SH-SY5Y (cell line): Measurements from ENCODE around the gene DCDC1.

Experiments
- GATA2 ChIP-seq: IDR thresholded peaks from 2 replicates; pipeline ENCODE4 v1.6.1; 2011; ENCODE audit warnings: mild to moderate bottlenecking, low read depth, low read length
- GATA3 ChIP-seq: IDR thresholded peaks from 2 replicates; pipeline ENCODE4 v1.6.1; 2011; ENCODE audit warnings: low read depth, mild to moderate bottlenecking, low read length, moderate library complexity

The DCDC1 gene

DNA sequence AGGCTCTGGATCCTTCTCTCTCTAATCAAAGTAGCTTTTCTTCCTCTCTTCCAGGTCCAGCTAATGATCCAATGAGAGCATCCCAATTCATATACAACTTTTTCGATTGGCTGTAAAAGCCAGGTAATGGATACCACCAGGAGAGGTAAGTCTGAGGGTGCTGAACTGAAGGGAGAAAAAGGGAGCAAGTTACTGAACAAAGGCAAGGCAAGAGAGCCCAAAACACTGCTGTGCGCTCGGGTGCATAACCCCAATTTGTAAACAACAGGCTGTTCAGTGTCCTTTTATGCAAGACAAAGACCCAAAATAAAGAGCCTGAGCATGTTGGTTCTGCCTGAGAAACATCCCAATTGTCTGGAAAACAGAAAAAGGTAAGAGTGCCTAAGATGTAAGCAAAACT, 260.1 kb downstream of the DCDC1 start:
- no peak for TF ChIP-seq GATA2
- no peak for TF ChIP-seq GATA3

DNA sequence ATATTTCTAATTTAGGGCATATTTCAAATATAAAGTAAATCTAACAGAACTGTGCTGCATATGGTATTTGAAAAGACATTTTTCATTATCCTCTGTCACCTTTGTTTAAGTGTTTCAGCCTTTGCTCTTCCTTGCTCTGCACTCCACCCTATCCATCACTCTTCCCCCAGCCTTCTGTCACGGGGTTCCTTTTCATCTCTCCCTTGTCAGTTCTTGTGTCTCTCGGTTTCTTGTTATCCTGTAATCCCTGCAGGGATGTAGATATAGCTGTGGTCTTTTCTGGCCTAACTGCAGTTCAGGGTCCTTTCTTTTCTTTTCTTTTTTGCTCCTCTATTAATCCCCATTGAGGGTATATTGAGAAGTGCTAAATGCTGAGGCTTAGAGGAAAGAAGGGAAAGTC, 261.9 kb downstream of the DCDC1 start:
- no peak for TF ChIP-seq GATA2

DNA sequence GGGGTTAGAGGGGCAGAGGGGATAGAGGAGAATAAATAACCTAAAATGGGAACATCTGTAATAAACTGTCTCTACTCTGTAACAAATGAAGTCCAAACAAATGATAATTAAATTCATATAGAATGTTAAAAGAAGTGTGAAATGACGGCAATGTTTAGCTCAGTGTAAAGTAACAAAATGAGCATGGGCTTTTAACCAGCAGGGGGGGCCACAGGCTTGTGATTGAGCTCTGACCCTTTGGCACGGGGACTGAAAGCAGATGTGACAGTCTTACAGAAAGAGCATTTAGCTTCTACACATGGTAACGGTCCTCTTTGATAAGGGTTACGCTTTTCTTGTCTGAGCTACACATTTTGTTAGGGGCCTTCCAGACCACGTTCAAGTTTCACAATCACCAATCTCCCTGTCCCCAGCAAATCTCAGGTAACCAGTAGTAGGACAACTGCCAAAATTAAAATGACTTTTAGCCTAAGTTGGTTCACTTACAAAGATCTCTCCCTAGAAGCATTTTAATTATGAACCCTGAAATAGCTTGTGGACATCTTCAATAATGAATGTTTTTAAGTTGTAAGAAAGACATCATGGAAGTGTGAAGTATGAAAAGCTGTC, 262.5 kb downstream of the DCDC1 start:
- no peak for TF ChIP-seq GATA2

DNA sequence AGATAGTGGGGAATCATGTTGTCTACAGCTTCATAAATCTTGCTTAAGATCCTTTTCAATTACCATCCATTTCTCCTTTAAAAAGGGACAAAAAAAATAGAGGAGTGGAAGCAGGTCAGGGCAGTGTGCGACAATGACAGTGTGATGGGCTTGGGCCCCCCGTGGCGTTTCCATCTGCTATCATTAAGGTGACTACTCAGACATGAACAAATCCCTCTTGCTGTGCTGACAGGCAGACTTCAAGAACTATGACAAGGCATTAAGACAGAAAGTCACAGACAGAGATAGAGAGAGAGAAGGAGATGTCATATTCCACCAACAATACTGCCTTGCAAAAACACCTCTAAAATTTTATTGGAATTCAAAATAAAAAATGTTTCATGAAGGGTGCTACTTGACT, 263.2 kb downstream of the DCDC1 start:
- TF ChIP-seq GATA3 (no peak), GATA2 (no peak)

DNA sequence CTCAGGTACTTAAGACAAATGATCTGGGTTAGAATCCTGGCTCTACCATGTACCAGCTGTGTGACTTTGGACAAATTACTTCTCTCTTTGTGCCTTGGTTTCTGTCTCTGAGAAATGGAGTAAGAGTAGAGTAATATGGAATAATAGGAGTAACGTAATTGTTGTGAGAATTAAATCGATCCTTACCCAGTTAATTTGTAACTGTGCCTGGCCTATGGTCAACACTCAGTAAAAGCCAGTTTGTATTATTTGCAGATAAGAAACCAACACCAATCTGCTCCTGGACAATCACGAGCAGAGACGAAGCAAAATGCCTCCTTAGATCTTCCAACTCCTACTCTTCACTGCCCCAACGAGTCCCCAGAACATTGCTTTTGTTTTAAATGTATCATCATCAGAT, 266.7 kb downstream of the DCDC1 start:
- TF ChIP-seq GATA3 = no peak
- TF ChIP-seq GATA2 = no peak

DNA sequence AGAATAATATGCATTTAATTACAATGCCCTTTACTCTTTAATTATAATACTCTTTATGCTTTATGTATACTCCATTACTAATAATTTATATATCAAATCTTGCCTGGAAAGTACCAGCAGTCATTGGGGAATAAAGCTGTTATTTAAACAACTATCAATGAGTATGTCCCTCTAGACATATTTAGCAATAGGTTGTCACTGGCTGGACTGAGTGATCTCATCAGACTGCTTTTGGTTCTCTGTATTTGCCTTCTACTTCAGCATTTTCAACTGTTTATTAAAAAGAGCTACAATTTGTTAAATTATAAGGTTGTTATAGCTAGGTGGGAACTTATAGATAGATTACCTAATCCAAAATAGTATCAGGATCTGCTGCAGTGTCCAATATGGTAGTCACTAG, 267.2 kb downstream of the DCDC1 start:
- TF ChIP-seq GATA3 (no peak), GATA2 (no peak)

DNA sequence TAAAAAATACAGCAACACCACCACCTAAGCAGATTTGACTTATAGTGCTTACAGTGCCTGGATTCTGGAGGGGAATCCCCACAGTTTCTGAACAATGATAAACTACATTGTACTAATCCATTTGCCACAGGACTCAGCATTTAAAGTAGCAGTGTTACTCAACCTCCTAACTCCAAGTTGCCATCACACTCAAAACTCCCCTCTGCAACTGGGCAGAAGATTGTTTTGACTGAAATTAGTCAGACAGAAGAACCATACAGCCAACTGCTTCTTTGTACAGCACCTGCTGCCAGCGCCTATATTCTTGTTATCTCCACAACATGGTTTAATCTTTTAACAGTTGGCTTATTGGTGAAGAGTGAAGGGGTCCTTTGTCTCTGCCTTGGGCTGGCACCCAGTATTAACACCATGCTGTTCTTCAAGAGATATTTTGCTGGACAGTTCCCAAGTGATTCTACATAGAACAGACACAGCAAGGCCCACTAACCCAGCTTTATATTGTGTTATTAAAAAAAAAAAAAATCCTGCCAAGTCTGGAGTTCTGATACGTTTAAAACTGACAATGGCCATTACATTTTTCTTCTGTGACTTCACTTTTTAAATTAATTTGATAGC, 273.2 kb downstream of the DCDC1 start:
- TF ChIP-seq GATA2 (no peak), GATA3 (no peak)

DNA sequence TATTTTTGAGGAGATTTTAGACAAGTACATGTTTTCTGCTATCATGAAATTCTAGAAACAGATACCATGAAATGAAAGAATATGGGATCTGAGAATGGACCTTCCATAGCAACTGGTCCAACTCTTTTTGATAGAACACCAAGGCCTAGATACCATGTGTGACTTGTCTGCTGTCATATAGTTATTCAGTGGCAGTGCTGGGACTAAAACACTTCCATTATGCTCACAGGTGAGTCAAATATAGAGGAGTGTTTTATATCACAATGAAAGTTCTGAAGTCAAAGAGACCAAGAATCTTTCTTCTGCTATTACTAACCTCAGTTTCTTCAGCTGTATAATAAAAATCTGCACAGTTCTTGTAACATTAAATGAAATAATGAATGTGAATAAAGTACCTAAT, 276.9 kb downstream of the DCDC1 start:
- TF ChIP-seq GATA3 (no peak), GATA2 (no peak)

DNA sequence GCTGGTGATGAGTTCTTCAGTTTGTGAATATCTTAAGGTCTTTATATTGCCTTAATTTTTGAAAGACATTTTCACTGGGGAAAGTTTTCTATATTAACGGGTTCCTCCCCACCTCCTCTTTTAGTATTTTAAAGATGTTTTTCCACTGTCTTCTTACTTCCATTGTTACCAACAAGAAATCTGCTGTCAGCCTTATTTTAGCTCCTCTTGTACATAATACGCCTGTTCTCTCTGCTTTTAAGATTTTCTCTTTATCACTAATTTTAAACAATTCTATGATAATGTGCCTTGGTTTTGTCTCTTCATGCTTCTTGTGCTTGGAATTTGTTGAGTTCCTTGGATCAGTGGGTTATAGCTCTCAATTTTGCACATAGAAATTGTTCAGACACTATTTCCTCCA, 280.4 kb downstream of the DCDC1 start:
- no peak for TF ChIP-seq GATA2
- no peak for TF ChIP-seq GATA3

DNA sequence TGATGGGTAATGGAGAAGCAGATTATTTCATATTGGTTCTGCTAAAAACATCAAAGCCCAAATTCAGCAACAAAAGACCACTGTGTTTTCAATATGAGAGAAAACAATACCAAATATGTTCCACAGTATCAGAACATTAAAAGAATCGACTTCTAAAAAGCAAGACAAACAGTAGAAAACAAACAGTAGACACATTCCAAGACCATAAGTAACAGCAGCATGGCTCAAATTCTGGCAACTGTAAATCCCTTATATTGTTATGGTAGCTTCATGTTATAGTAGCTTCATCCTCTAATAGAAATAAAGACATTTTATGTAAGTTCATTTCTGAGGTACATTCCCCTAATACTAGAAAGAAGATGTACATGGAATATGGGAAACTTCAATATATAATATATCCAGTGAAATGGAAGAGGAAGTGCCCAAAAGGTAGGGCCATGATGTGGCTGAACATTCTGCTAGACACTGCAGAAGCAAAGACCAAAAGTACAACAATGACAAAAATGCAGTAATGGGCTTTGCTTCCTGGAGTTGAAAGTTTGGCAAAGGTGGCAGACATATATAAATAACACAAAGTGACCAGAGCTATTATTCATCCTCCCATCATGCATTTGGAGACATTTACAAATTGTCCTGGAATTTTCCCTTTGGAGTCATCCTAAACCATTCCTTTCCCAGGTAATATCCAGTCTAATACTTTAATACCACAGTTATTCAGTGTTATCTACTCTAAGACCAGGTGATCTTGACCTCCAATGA, 299.9 kb downstream of the DCDC1 start:
- TF ChIP-seq GATA2 (no peak), GATA3 (no peak)

DNA sequence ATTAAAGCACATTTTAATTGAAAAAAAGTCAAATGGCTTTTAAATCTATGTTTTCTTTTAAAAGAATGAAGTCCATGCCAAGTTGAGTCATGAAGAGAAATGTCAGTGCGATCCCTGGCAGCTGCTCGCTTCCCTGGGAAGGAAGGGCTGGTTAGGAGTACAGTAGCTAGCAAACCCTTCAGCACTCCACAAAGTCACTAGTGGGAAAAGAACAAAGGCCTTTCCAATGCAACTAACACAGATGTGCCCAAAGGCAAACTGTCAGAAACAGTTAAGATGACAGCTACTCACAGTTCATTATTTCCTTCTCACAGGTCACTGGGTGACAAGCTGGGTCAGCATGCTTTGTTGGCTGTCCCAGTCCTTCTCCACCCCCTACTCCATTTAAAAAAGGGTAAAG, 308.7 kb downstream of the DCDC1 start:
- TF ChIP-seq GATA2 (no peak), GATA3 (no peak)

DNA sequence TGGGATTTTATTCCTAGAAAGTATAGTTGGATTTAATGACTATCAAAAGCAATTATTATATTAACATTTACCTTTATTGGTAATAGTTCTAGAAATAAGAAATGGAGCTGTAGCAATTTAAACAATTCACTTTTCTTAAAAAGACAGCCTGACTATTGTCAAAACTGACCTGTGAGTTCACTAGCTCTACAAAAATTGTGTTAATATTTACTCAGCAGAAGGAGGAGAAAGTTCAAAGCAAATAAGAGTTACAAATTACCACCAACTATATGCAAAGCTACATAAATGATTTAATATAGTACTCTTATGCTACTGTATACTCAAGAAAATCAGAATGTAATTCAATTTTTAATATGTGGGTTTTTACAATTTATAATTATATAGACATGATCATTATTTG, 310.0 kb downstream of the DCDC1 start:
- no peak for TF ChIP-seq GATA3
- TF ChIP-seq GATA2 = no peak

DNA sequence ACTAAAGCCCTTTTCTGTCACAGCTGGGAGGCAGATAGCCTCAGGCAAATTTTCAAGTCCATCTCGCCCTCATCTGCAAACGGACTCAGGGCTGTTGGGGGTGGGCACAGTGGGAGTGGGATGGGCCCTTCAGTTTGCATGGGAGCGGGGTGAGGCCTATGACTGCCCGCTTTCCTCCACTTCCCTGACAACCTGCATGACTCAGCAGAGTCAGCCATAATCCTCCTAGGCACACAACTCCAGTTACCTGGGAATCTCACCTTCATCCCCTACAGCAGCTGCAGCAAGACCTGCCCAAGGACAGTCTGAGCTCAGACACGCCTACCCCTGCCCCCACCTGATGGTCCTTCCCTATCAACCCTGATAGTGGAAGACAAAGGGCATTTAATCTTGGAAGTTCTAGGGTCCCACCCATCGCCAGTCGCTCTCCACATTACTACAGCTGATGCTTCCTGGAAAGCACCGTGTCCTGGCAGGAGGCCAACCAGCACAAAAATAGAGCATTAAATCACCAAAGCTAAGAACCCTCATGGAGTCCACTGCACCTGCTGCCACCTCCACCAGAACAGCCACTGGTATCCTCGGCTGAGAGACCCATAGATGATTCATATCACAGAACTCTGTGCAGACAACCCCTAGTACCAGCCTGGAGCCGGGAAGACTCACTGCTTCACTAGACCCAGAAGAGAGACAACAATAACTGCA, 319.3 kb downstream of the DCDC1 start:
- TF ChIP-seq GATA2 = no peak
- TF ChIP-seq GATA3 = no peak

DNA sequence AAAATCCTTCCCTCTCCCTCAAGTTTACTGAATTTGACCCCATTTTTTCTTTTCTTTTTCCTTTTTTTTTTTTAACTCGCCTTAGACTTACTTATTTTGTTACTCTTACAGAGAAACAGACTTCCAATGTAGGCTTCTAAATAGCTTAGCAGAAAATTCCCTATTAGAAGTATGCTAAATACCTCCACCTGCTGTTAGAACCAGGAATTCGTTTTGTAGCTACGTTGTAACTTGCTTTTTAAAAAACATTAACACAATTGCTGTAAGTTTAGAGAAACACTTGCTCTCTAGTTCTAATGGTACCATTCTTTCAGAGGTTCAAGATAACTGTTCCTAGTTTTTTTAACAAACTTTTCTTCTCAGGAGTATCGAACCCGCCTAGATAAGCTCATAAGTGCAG, 324.2 kb downstream of the DCDC1 start:
- TF ChIP-seq GATA2 (no peak), GATA3 (no peak)

DNA sequence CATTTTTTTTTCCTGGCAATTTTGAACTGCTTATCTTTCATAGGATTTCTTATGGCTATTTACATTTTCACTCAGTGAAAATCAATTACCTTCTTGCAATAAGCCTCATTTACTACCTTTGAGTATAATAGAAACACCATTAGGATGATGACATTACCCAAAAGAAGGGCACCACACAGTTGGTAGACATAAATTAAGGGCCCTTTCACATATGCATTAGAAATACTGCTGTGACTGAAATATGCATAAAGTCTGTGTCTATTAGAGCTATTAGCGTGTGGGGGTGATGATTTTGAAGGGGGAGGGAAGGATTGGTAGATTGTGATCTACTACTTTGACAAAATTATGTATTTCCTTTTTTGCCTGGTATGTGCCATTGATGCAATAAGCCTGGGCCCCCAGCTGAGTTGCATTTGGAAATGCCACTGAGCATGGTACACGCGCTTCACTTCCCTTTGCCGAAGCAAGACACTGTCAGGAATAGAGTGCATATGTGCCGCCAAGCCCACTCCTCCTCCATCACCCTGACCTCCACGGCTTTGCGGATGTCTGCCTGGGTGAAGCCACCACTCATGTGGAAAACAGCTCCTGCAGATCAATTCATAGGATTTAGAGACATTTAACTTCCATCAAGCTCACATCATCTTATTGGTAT, 339.3 kb downstream of the DCDC1 start:
- no peak for TF ChIP-seq GATA2
- no peak for TF ChIP-seq GATA3
